CD8-positive, alpha-beta memory T cell (primary cell): ENCODE measurements around the gene MED13L. TPM values are rescaled to one million over a fixed set of nuclear protein-coding genes. Genes with fewer than 3 reads are reported as not detected.

Experiments used
- CTCF ChIA-PET: fragments of 350-600 bp; sonication (Branson Sonifier 250); formaldehyde crosslinking; loops from one replicate; lab custom pipeline; 2021; ENCODE audit warnings: antibody characterized with exemption; lab: Charles Lee
- POLR2A ChIA-PET: fragments of 350-600 bp; sonication (Branson Sonifier 250); formaldehyde crosslinking; loops from one replicate; lab custom pipeline; 2021; ENCODE audit warnings: antibody characterized with exemption; lab: Charles Lee
- DNase-seq, 5 donors: peaks; one replicate each; pipeline versions ENCODE4 v3.0.0 to v3.0.0-alpha.2; 2020 to 2022; ENCODE audit warnings: mixed read lengths in 1 of 5
- H3K27ac ChIP-seq: one replicate; pipeline ENCODE4 v1.7.0; 2013; ENCODE audit warnings: low read depth, mild to moderate bottlenecking, low read length, moderate library complexity
- H3K27me3 ChIP-seq: 2 replicates; pipeline ENCODE4 v1.7.0; 2013; ENCODE audit warnings: low read length, mild to moderate bottlenecking; ENCODE audit not compliant: insufficient read depth, poor library complexity, severe bottlenecking
- H3K36me3 ChIP-seq: 2 replicates; pipeline ENCODE4 v1.7.0; 2013; ENCODE audit warnings: mild to moderate bottlenecking, low read length, moderate library complexity; ENCODE audit not compliant: insufficient read depth
- H3K4me1 ChIP-seq: 2 replicates; pipeline ENCODE4 v1.7.0; 2013; ENCODE audit warnings: mild to moderate bottlenecking, low read length, moderate library complexity; ENCODE audit not compliant: insufficient read depth
- H3K4me3 ChIP-seq: 2 replicates; pipeline ENCODE4 v1.7.0; 2013; ENCODE audit warnings: mild to moderate bottlenecking, low read length
- H3K9me3 ChIP-seq: 2 replicates; pipeline ENCODE4 v1.7.0; 2013; ENCODE audit warnings: mild to moderate bottlenecking, low read length
- H3K27ac Mint-ChIP-seq, 8 donors: one replicate each; pipeline ENCODE4 v1.8.0; 2020 to 2021; ENCODE audit warnings: mixed read lengths in 8 of 8, mild to moderate bottlenecking in 6 of 8, inconsistent platforms in 3 of 8, moderate library complexity in 3 of 8
- H3K27me3 Mint-ChIP-seq, 2 donors: one replicate each; pipeline ENCODE4 v1.8.0; 2020 to 2021; ENCODE audit warnings: mixed read lengths in 2 of 2, mild to moderate bottlenecking in 1 of 2, moderate library complexity in 1 of 2
- H3K36me3 Mint-ChIP-seq, 3 donors: one replicate each; pipeline ENCODE4 v1.8.0; 2020 to 2021; ENCODE audit warnings: mixed read lengths in 3 of 3, inconsistent platforms in 1 of 3, mild to moderate bottlenecking in 1 of 3
- H3K4me1 Mint-ChIP-seq, 3 donors: one replicate each; pipeline ENCODE4 v1.8.0; 2020 to 2021; ENCODE audit warnings: mixed read lengths in 3 of 3, inconsistent platforms in 1 of 3, mild to moderate bottlenecking in 1 of 3
- H3K4me3 Mint-ChIP-seq, 7 donors: one replicate each; pipeline ENCODE4 v1.8.0; 2020 to 2021; ENCODE audit warnings: mixed read lengths in 7 of 7, mild to moderate bottlenecking in 6 of 7, moderate library complexity in 4 of 7, inconsistent platforms in 2 of 7
- H3K9me3 Mint-ChIP-seq, 5 donors: one replicate each; pipeline ENCODE4 v1.8.0; 2020 to 2022; ENCODE audit warnings: mixed read lengths in 5 of 5, mild to moderate bottlenecking in 3 of 5, moderate library complexity in 2 of 5, inconsistent platforms in 1 of 5
- polyA plus RNA-seq: library from polyadenylated mRNA; unstranded; fragments of 300-500 nt; fragmentation: Illumina TruSeq; gene quantifications from one replicate; pipeline ENCODE4 v1.2.3, GENCODE V29; 2021
- total RNA-seq, 2 experiments: library from RNA; stranded (reverse); gene quantifications; one replicate each; pipeline ENCODE4 v1.2.3, GENCODE V29; 2021

MED13L gene
- total and polyA plus RNA-seq, 3 experiments from 2014 or later, result 6.6 to 53.4 (median 49.7) TPM

- H3K9me3 ChIP-seq, result no peaks in the 10 kb centered on the region
- H3K27me3 ChIP-seq, result no peaks in the 10 kb centered on the region
- H3K27me3 Mint-ChIP-seq, result peaks cover 19 to 42% of the 10 kb centered on the region in 2 donors
- no peaks in the 10 kb centered on the region for H3K4me1 Mint-ChIP-seq
- no peak overlapping the region for H3K27ac Mint-ChIP-seq
- H3K27ac ChIP-seq, result no peak overlapping the region
- H3K36me3 Mint-ChIP-seq, result no peaks in the 10 kb centered on the region
- ChIA-PET CTCF (no interaction called here), POLR2A (no interaction called here)
- H3K4me3 Mint-ChIP-seq, result no peak overlapping the region
- H3K4me1 ChIP-seq, result no peaks in the 10 kb centered on the region
- H3K36me3 ChIP-seq, result no peaks in the 10 kb centered on the region
- DNase-seq, result no peak
- H3K9me3 Mint-ChIP-seq, result no peaks in the 10 kb centered on the region
- H3K4me3 ChIP-seq, result no peak overlapping the region
These were observed 367.4 kb downstream of the MED13L start for GRCh38 chr12:115910057-115910456.
